ENCODE results near the gene SERPINA4.

Gene SERPINA4

GRCh38 chr14:94594441-94594840, 33.2 kb downstream of the SERPINA4 start:
- Histone ChIP-seq H3K4me1 (ENCODE audit: control insufficient read depth, insufficient read depth, low read length) (peaks cover 11% of the 10 kb centered on the region), H3K36me3 (ENCODE audit: control insufficient read depth, insufficient read depth, low read length) (no peaks in the 10 kb centered on the region), H3K4me3 (ENCODE audit: low read depth, low read length) (no peak overlapping the region), H3K27ac (ENCODE audit: low read depth, low read length) (no peak overlapping the region), H3K9ac (ENCODE audit: low read length) (no peak overlapping the region), H3K9me3 (ENCODE audit: control insufficient read depth, insufficient read depth, low read depth, low read length) (peaks cover 3% of the 10 kb centered on the region; the same call in 1 of the 2 replicates), H3K27me3 (ENCODE audit: control insufficient read depth, insufficient read depth, low read length) (no peaks in the 10 kb centered on the region)

- Histone ChIP-seq H3K9me3 (ENCODE audit: control insufficient read depth, insufficient read depth, low read depth, low read length) (peaks cover under 1% of the 10 kb centered on the region; the same call in 1 of the 2 replicates), H3K27ac (ENCODE audit: low read depth, low read length) (no peak overlapping the region), H3K36me3 (ENCODE audit: control insufficient read depth, insufficient read depth, low read length) (no peaks in the 10 kb centered on the region), H3K27me3 (ENCODE audit: control insufficient read depth, insufficient read depth, low read length) (no peaks in the 10 kb centered on the region), H3K9ac (ENCODE audit: low read length) (no peak overlapping the region), H3K4me1 (ENCODE audit: control insufficient read depth, insufficient read depth, low read length) (peaks cover 15% of the 10 kb centered on the region), H3K4me3 (ENCODE audit: low read depth, low read length) (no peak overlapping the region)
These were observed 34.7 kb downstream of the SERPINA4 start for GRCh38 chr14:94595912-94596311.

GRCh38 chr14:94596361-94596760, 35.1 kb downstream of the SERPINA4 start:
- Histone ChIP-seq H3K36me3 (ENCODE audit: control insufficient read depth, insufficient read depth, low read length) (no peaks in the 10 kb centered on the region), H3K4me1 (ENCODE audit: control insufficient read depth, insufficient read depth, low read length) (peaks cover 15% of the 10 kb centered on the region)

GRCh38 chr14:94597788-94598187, 36.5 kb downstream of the SERPINA4 start:
- no peak overlapping the region for H3K27ac ChIP-seq (ENCODE audit: low read depth, low read length)
- H3K4me1 ChIP-seq (ENCODE audit: control insufficient read depth, insufficient read depth, low read length), result peaks cover 21% of the 10 kb centered on the region

More at GRCh38 chr14:94596361-94596760, 35.1 kb downstream of the SERPINA4 start:
- Histone ChIP-seq H3K27me3 (ENCODE audit: control insufficient read depth, insufficient read depth, low read length) (no peaks in the 10 kb centered on the region), H3K4me3 (ENCODE audit: low read depth, low read length) (no peak overlapping the region), H3K27ac (ENCODE audit: low read depth, low read length) (no peak overlapping the region), H3K9ac (ENCODE audit: low read length) (no peak overlapping the region), H3K9me3 (ENCODE audit: control insufficient read depth, insufficient read depth, low read depth, low read length) (no peaks in the 10 kb centered on the region)

GRCh38 chr14:94598506-94598815, 37.2 kb downstream of the SERPINA4 start:
- H3K36me3 ChIP-seq (ENCODE audit: control insufficient read depth, insufficient read depth, low read length), result no peaks in the 10 kb centered on the region
- H3K4me1 ChIP-seq (ENCODE audit: control insufficient read depth, insufficient read depth, low read length), result peaks cover 21% of the 10 kb centered on the region
- no peak overlapping the region for H3K27ac ChIP-seq (ENCODE audit: low read depth, low read length)
- no peak overlapping the region for H3K9ac ChIP-seq (ENCODE audit: low read length)
- no peak overlapping the region for H3K4me3 ChIP-seq (ENCODE audit: low read depth, low read length)
- H3K9me3 ChIP-seq (ENCODE audit: control insufficient read depth, insufficient read depth, low read depth, low read length), result no peaks in the 10 kb centered on the region
- no peaks in the 10 kb centered on the region for H3K27me3 ChIP-seq (ENCODE audit: control insufficient read depth, insufficient read depth, low read length)

More at GRCh38 chr14:94597788-94598187, 36.5 kb downstream of the SERPINA4 start:
- H3K27me3 ChIP-seq (ENCODE audit: control insufficient read depth, insufficient read depth, low read length), result no peaks in the 10 kb centered on the region
- H3K9me3 ChIP-seq (ENCODE audit: control insufficient read depth, insufficient read depth, low read depth, low read length), result no peaks in the 10 kb centered on the region
- no peak overlapping the region for H3K9ac ChIP-seq (ENCODE audit: low read length)
- no peaks in the 10 kb centered on the region for H3K36me3 ChIP-seq (ENCODE audit: control insufficient read depth, insufficient read depth, low read length)
- no peak overlapping the region for H3K4me3 ChIP-seq (ENCODE audit: low read depth, low read length)

- peak overlapping the region; percentile 24 for H3K9ac ChIP-seq (ENCODE audit: low read length)
- H3K4me3 ChIP-seq (ENCODE audit: low read depth, low read length), result no peak overlapping the region
- H3K36me3 ChIP-seq (ENCODE audit: control insufficient read depth, insufficient read depth, low read length), result no peaks in the 10 kb centered on the region
- H3K27me3 ChIP-seq (ENCODE audit: control insufficient read depth, insufficient read depth, low read length), result no peaks in the 10 kb centered on the region
- H3K27ac ChIP-seq (ENCODE audit: low read depth, low read length), result no peak overlapping the region
- H3K9me3 ChIP-seq (ENCODE audit: control insufficient read depth, insufficient read depth, low read depth, low read length), result no peaks in the 10 kb centered on the region
- H3K4me1 ChIP-seq (ENCODE audit: control insufficient read depth, insufficient read depth, low read length), result peaks cover 21% of the 10 kb centered on the region
These were observed 37.8 kb downstream of the SERPINA4 start for GRCh38 chr14:94598816-94599655.

GRCh38 chr14:94599656-94600004, 38.4 kb downstream of the SERPINA4 start:
- peaks cover 21% of the 10 kb centered on the region for H3K4me1 ChIP-seq (ENCODE audit: control insufficient read depth, insufficient read depth, low read length)
- no peak overlapping the region for H3K9ac ChIP-seq (ENCODE audit: low read length)
- no peaks in the 10 kb centered on the region for H3K9me3 ChIP-seq (ENCODE audit: control insufficient read depth, insufficient read depth, low read depth, low read length)
- no peaks in the 10 kb centered on the region for H3K36me3 ChIP-seq (ENCODE audit: control insufficient read depth, insufficient read depth, low read length)
- no peak overlapping the region for H3K4me3 ChIP-seq (ENCODE audit: low read depth, low read length)
- no peak overlapping the region for H3K27ac ChIP-seq (ENCODE audit: low read depth, low read length)
- H3K27me3 ChIP-seq (ENCODE audit: control insufficient read depth, insufficient read depth, low read length), result no peaks in the 10 kb centered on the region

- H3K4me3 ChIP-seq (ENCODE audit: low read depth, low read length), result no peak overlapping the region
- H3K27me3 ChIP-seq (ENCODE audit: control insufficient read depth, insufficient read depth, low read length), result no peaks in the 10 kb centered on the region
- H3K9me3 ChIP-seq (ENCODE audit: control insufficient read depth, insufficient read depth, low read depth, low read length), result no peaks in the 10 kb centered on the region
- H3K9ac ChIP-seq (ENCODE audit: low read length), result no peak overlapping the region
- no peak overlapping the region for H3K27ac ChIP-seq (ENCODE audit: low read depth, low read length)
- peaks cover 21% of the 10 kb centered on the region for H3K4me1 ChIP-seq (ENCODE audit: control insufficient read depth, insufficient read depth, low read length)
- no peaks in the 10 kb centered on the region for H3K36me3 ChIP-seq (ENCODE audit: control insufficient read depth, insufficient read depth, low read length)
These were observed 38.9 kb downstream of the SERPINA4 start for GRCh38 chr14:94600148-94600545.

GRCh38 chr14:94601884-94602391, 40.7 kb downstream of the SERPINA4 start:
- H3K4me3 ChIP-seq (ENCODE audit: low read depth, low read length), result no peak overlapping the region
- H3K27ac ChIP-seq (ENCODE audit: low read depth, low read length), result no peak overlapping the region
- no peaks in the 10 kb centered on the region for H3K27me3 ChIP-seq (ENCODE audit: control insufficient read depth, insufficient read depth, low read length)
- peak overlapping the region; percentile 2 for H3K9ac ChIP-seq (ENCODE audit: low read length)
- no peaks in the 10 kb centered on the region for H3K9me3 ChIP-seq (ENCODE audit: control insufficient read depth, insufficient read depth, low read depth, low read length)
- peaks cover 21% of the 10 kb centered on the region for H3K4me1 ChIP-seq (ENCODE audit: control insufficient read depth, insufficient read depth, low read length)
- H3K36me3 ChIP-seq (ENCODE audit: control insufficient read depth, insufficient read depth, low read length), result no peaks in the 10 kb centered on the region

GRCh38 chr14:94602722-94603121, 41.5 kb downstream of the SERPINA4 start:
- Histone ChIP-seq H3K9me3 (ENCODE audit: control insufficient read depth, insufficient read depth, low read depth, low read length) (no peaks in the 10 kb centered on the region), H3K36me3 (ENCODE audit: control insufficient read depth, insufficient read depth, low read length) (no peaks in the 10 kb centered on the region), H3K4me3 (ENCODE audit: low read depth, low read length) (no peak overlapping the region), H3K27ac (ENCODE audit: low read depth, low read length) (no peak overlapping the region), H3K27me3 (ENCODE audit: control insufficient read depth, insufficient read depth, low read length) (no peaks in the 10 kb centered on the region), H3K9ac (ENCODE audit: low read length) (no peak overlapping the region), H3K4me1 (ENCODE audit: control insufficient read depth, insufficient read depth, low read length) (peaks cover 21% of the 10 kb centered on the region)

GRCh38 chr14:94605361-94605760, 44.1 kb downstream of the SERPINA4 start:
- Histone ChIP-seq H3K27me3 (ENCODE audit: control insufficient read depth, insufficient read depth, low read length) (no peaks in the 10 kb centered on the region), H3K4me3 (ENCODE audit: low read depth, low read length) (no peak overlapping the region), H3K27ac (ENCODE audit: low read depth, low read length) (no peak overlapping the region), H3K9ac (ENCODE audit: low read length) (no peak overlapping the region), H3K36me3 (ENCODE audit: control insufficient read depth, insufficient read depth, low read length) (no peaks in the 10 kb centered on the region), H3K4me1 (ENCODE audit: control insufficient read depth, insufficient read depth, low read length) (peaks cover 5% of the 10 kb centered on the region; the same call in 1 of the 2 replicates), H3K9me3 (ENCODE audit: control insufficient read depth, insufficient read depth, low read depth, low read length) (no peaks in the 10 kb centered on the region)

All from HUES6 (cell line).